Mesenchymal stem cell (in vitro differentiated cells and primary cell): Measurements from ENCODE around the gene RPA3. TPM values are rescaled to one million over a fixed set of nuclear protein-coding genes. Genes with fewer than 3 reads are reported as not detected.

Experiments used
- DNase-seq: peaks from one replicate; pipeline ENCODE4 v3.0.0-alpha.2; 2013
- H2AFZ ChIP-seq: one replicate; pipeline ENCODE4 v1.6.1; 2013; ENCODE audit warnings: low read depth, mild to moderate bottlenecking, control low read depth, inconsistent platforms, low read length, moderate library complexity
- H2AK5ac ChIP-seq: 2 replicates; pipeline ENCODE4 v1.6.1; 2013; ENCODE audit warnings: low read length, moderate library complexity, mild to moderate bottlenecking, inconsistent platforms; ENCODE audit not compliant: severe bottlenecking
- H2BK120ac ChIP-seq: one replicate; pipeline ENCODE4 v1.6.1; 2013; ENCODE audit warnings: low read depth, mild to moderate bottlenecking, inconsistent platforms, low read length, moderate library complexity
- H2BK12ac ChIP-seq, 2 experiments: one replicate each; pipeline ENCODE4 v1.6.1; 2013; ENCODE audit warnings: inconsistent platforms in 2 of 2, low read length in 2 of 2, mild to moderate bottlenecking in 2 of 2, moderate library complexity in 2 of 2, control low read depth in 1 of 2
- H2BK15ac ChIP-seq: one replicate; pipeline ENCODE4 v1.6.1; 2013; ENCODE audit warnings: mild to moderate bottlenecking, low read depth, inconsistent platforms; ENCODE audit not compliant: poor library complexity, severe bottlenecking
- H2BK5ac ChIP-seq: 2 replicates; pipeline ENCODE4 v1.6.1; 2013; ENCODE audit warnings: low read depth, mild to moderate bottlenecking, low read length, control low read depth, inconsistent platforms; ENCODE audit not compliant: poor library complexity, severe bottlenecking
- H3K14ac ChIP-seq, 2 experiments: one replicate each; pipeline ENCODE4 v1.6.1; 2013; ENCODE audit warnings: inconsistent platforms in 2 of 2, low read length in 2 of 2, control low read depth in 1 of 2, mild to moderate bottlenecking in 1 of 2, moderate library complexity in 1 of 2
- H3K18ac ChIP-seq, 2 experiments: one replicate each; pipeline ENCODE4 v1.6.1; 2013; ENCODE audit warnings: inconsistent platforms in 2 of 2, low read length in 2 of 2, control low read depth in 1 of 2, low read depth in 1 of 2, mild to moderate bottlenecking in 1 of 2
- H3K23ac ChIP-seq, 2 experiments: one replicate each; pipeline ENCODE4 v1.6.1; 2013; ENCODE audit warnings: inconsistent platforms in 2 of 2, low read length in 2 of 2, mild to moderate bottlenecking in 2 of 2, moderate library complexity in 2 of 2, control low read depth in 1 of 2
- H3K27ac ChIP-seq: 2 replicates; pipeline ENCODE4 v1.5.1; 2013; ENCODE audit warnings: mild to moderate bottlenecking, moderate library complexity, low read length, control low read depth, inconsistent platforms; ENCODE audit not compliant: poor library complexity, severe bottlenecking
- H3K27me3 ChIP-seq, 2 experiments: 2 replicates each; pipeline versions ENCODE4 v1.6.1 to v1.7.0; 2013; ENCODE audit warnings: low read length in 2 of 2, mild to moderate bottlenecking in 2 of 2, moderate library complexity in 2 of 2, control low read depth in 1 of 2, inconsistent platforms in 1 of 2; ENCODE audit not compliant: control insufficient read depth in 1 of 2, insufficient read depth in 1 of 2
- H3K36me3 ChIP-seq, 2 experiments: 2 replicates each; pipeline versions ENCODE4 v1.6.1 to v1.7.0; 2013; ENCODE audit warnings: low read length in 2 of 2, control low read depth in 1 of 2, inconsistent platforms in 1 of 2, low read depth in 1 of 2, mild to moderate bottlenecking in 1 of 2; ENCODE audit not compliant: insufficient read depth in 2 of 2, control insufficient read depth in 1 of 2
- H3K4ac ChIP-seq, 2 experiments: one replicate each; pipeline ENCODE4 v1.6.1; 2013; ENCODE audit warnings: inconsistent platforms in 2 of 2, low read length in 2 of 2, mild to moderate bottlenecking in 2 of 2, moderate library complexity in 2 of 2, control low read depth in 1 of 2, low read depth in 1 of 2
- H3K4me1 ChIP-seq: 2 replicates; pipeline ENCODE4 v1.6.1; 2013; ENCODE audit warnings: low read depth, low read length, control low read depth; ENCODE audit not compliant: control insufficient read depth, insufficient read depth
- H3K4me2 ChIP-seq: 2 replicates; pipeline ENCODE4 v1.6.1; 2013; ENCODE audit warnings: low read length, mild to moderate bottlenecking, inconsistent platforms; ENCODE audit not compliant: poor library complexity, severe bottlenecking
- H3K4me3 ChIP-seq, 2 experiments: 2 replicates each; pipeline versions ENCODE4 v1.5.1 to v1.7.0; 2013; ENCODE audit warnings: low read length in 2 of 2, mild to moderate bottlenecking in 2 of 2, control low read depth in 1 of 2, low read depth in 1 of 2; ENCODE audit not compliant: insufficient read depth in 1 of 2
- H3K79me1 ChIP-seq: replicated peaks from 2 replicates; pipeline ENCODE4 v1.6.1; 2013; ENCODE audit warnings: mild to moderate bottlenecking, control low read depth, low read length, inconsistent platforms; ENCODE audit not compliant: poor library complexity, severe bottlenecking
- H3K9ac ChIP-seq: 2 replicates; pipeline ENCODE4 v1.7.0; 2013; ENCODE audit warnings: mild to moderate bottlenecking, low read length, moderate library complexity
- H3K9me3 ChIP-seq: 2 replicates; pipeline ENCODE4 v1.7.0; 2013; ENCODE audit warnings: mild to moderate bottlenecking, low read length; ENCODE audit not compliant: control insufficient read depth
- H4K8ac ChIP-seq: one replicate; pipeline ENCODE4 v1.6.1; 2013; ENCODE audit warnings: inconsistent platforms, mild to moderate bottlenecking, low read length, moderate library complexity
- H4K91ac ChIP-seq: one replicate; pipeline ENCODE4 v1.6.1; 2013; ENCODE audit warnings: mild to moderate bottlenecking, low read length, inconsistent platforms
- WGBS: methylation state at CpG from one replicate; pipeline ENCODE4 v1.1.7; 2013; ENCODE audit warnings: mixed read lengths; 5-methylcytosine and 5-hydroxymethylcytosine counted together
- polyA plus RNA-seq, 2 experiments: library from polyadenylated mRNA; stranded (reverse); fragments of 200-250 nt; gene quantifications; one replicate each; pipeline ENCODE4 v1.2.3, GENCODE V29; 2013

Gene RPA3
- polyA plus RNA-seq (2013, experiment 1 of 2) = 20.8 TPM
- polyA plus RNA-seq (2013, experiment 2 of 2) = 20.8 TPM

GRCh38 chr7:7718492-7718891, at the start of gene RPA3:
TSS of gene RPA3 (minus strand) at chr7:7718607. CDS start at chr7:7640418, 78,189 bp downstream.
- H2AK5ac ChIP-seq = no peak within 1 kb of the TSS
- no peaks in the 10 kb centered on the region for H3K4me1 ChIP-seq
- H3K79me1 ChIP-seq = peaks cover 4% of the 10 kb centered on the region
- H3K14ac ChIP-seq = no peak within 1 kb of the TSS
- H2BK12ac ChIP-seq = no peak within 1 kb of the TSS
- H4K8ac ChIP-seq = no peak within 1 kb of the TSS
- H2AFZ ChIP-seq = no peak within 1 kb of the TSS
- no peak within 1 kb of the TSS for H4K91ac ChIP-seq
- H3K36me3 ChIP-seq = no peaks in the 10 kb centered on the region
- H2BK5ac ChIP-seq = no peak within 1 kb of the TSS
- H2BK120ac ChIP-seq = no peak within 1 kb of the TSS
- H3K18ac ChIP-seq = no peak within 1 kb of the TSS
- no peak within 1 kb of the TSS for H3K23ac ChIP-seq
- no peak within 1 kb of the TSS for H2BK15ac ChIP-seq
- no peak within 1 kb of the TSS for H3K27ac ChIP-seq
- H3K9me3 ChIP-seq = no peaks in the 10 kb centered on the region
- H3K27me3 ChIP-seq = no peaks in the 10 kb centered on the region
- no peak within 1 kb of the TSS for H3K4ac ChIP-seq
- no peak within 1 kb of the TSS for H3K4me3 ChIP-seq
- DNase-seq = no peak
- no peak within 1 kb of the TSS for H3K4me2 ChIP-seq
- no peak within 1 kb of the TSS for H3K9ac ChIP-seq
- WGBS = no CpG with 5 or more reads among the region's 1 CpG

GRCh38 chr7:7766671-7767070, 48.3 kb upstream of the RPA3 start:
- Histone ChIP-seq H3K27ac (no peak overlapping the region), H3K23ac (no peak overlapping the region), H3K4ac (no peak overlapping the region), H3K79me1 (peaks cover 7% of the 10 kb centered on the region), H2AK5ac (no peak overlapping the region), H3K4me2 (no peak overlapping the region), H4K91ac (no peak overlapping the region), H2AFZ (no peak overlapping the region), H3K9ac (no peak overlapping the region), H4K8ac (no peak overlapping the region), H2BK120ac (no peak overlapping the region), H3K4me1 (peaks cover 3% of the 10 kb centered on the region), H3K9me3 (no peaks in the 10 kb centered on the region), H3K27me3 (no peaks in the 10 kb centered on the region), H2BK12ac (no peak overlapping the region), H2BK5ac (no peak overlapping the region), H2BK15ac (no peak overlapping the region), H3K14ac (no peak overlapping the region), H3K18ac (no peak overlapping the region), H3K4me3 (no peak overlapping the region), H3K36me3 (no peaks in the 10 kb centered on the region)
- no peak for DNase-seq

GRCh38 chr7:7765422-7765821, 47.0 kb upstream of the RPA3 start:
- Histone ChIP-seq H2AFZ (no peak overlapping the region), H3K4me2 (no peak overlapping the region), H3K14ac (no peak overlapping the region), H3K4me3 (no peak overlapping the region), H3K79me1 (peaks cover 6% of the 10 kb centered on the region), H2BK120ac (no peak overlapping the region), H3K4me1 (peaks cover 2% of the 10 kb centered on the region), H3K18ac (no peak overlapping the region), H3K9ac (no peak overlapping the region), H2BK5ac (no peak overlapping the region), H4K8ac (no peak overlapping the region), H2AK5ac (no peak overlapping the region), H4K91ac (no peak overlapping the region), H2BK12ac (no peak overlapping the region), H3K9me3 (no peaks in the 10 kb centered on the region), H2BK15ac (no peak overlapping the region), H3K27me3 (no peaks in the 10 kb centered on the region), H3K27ac (no peak overlapping the region), H3K36me3 (no peaks in the 10 kb centered on the region), H3K4ac (no peak overlapping the region), H3K23ac (no peak overlapping the region)
- no peak for DNase-seq

GRCh38 chr7:7764520-7765396, 46.4 kb upstream of the RPA3 start:
- WGBS = 72% methylated on average over 2 of the region's 3 CpGs
- no peaks in the 10 kb centered on the region for H3K36me3 ChIP-seq
- H3K79me1 ChIP-seq = peaks cover 9% of the 10 kb centered on the region
- H2BK120ac ChIP-seq = no peak overlapping the region
- H4K91ac ChIP-seq = no peak overlapping the region
- no peaks in the 10 kb centered on the region for H3K4me1 ChIP-seq
- H3K9ac ChIP-seq = no peak overlapping the region
- H3K4me2 ChIP-seq = no peak overlapping the region
- no peak overlapping the region for H4K8ac ChIP-seq
- H3K18ac ChIP-seq = no peak overlapping the region
- DNase-seq = no peak
- H3K23ac ChIP-seq = no peak overlapping the region
- no peak overlapping the region for H2BK5ac ChIP-seq
- H2BK12ac ChIP-seq = no peak overlapping the region
- H3K4ac ChIP-seq = no peak overlapping the region
- H2AK5ac ChIP-seq = no peak overlapping the region
- no peak overlapping the region for H3K4me3 ChIP-seq
- H3K14ac ChIP-seq = no peak overlapping the region
- no peak overlapping the region for H2BK15ac ChIP-seq
- H3K27ac ChIP-seq = no peak overlapping the region
- no peak overlapping the region for H2AFZ ChIP-seq
- H3K27me3 ChIP-seq = no peaks in the 10 kb centered on the region
- H3K9me3 ChIP-seq = no peaks in the 10 kb centered on the region
